SK-N-SH treated with all-trans-retinoic acid at 6 μM for 48 hours (cell line): ENCODE measurements around the gene XRCC1.

Experiments used
- ATAC-seq: fragments of 200-7000 bp; cut with Tn5 transposase; 3 replicates; pipeline ENCODE4 v1.9.1; 2020; ENCODE audit warnings: mild to moderate bottlenecking, moderate library complexity
- ARNTL ChIP-seq: fragments of 450-650 bp; formaldehyde crosslinking; IDR thresholded peaks from 2 replicates; pipeline ENCODE4 v1.5.0; 2020; ENCODE audit warnings: low read depth, mild to moderate bottlenecking, moderate library complexity, borderline replicate concordance
- BACH2 ChIP-seq: fragments of 250-450 bp; sonication (Bioruptor Pico); IDR thresholded peaks from 2 replicates; pipeline ENCODE4 v1.9.0; 2021; ENCODE audit warnings: mild to moderate bottlenecking, borderline replicate concordance
- CSDC2 ChIP-seq: fragments of 250-450 bp; sonication (Bioruptor Pico); IDR thresholded peaks from 2 replicates; pipeline ENCODE4 v1.5.0; 2020; ENCODE audit warnings: mild to moderate bottlenecking, moderate library complexity
- ESRRG ChIP-seq: fragments of 250-450 bp; sonication (Bioruptor Pico); IDR thresholded peaks from 2 replicates; pipeline ENCODE4 v1.6.1; 2021; ENCODE audit warnings: mild to moderate bottlenecking
- GLIS3 ChIP-seq: fragments of 250-450 bp; sonication (Bioruptor Pico); IDR thresholded peaks from 2 replicates; pipeline ENCODE4 v1.5.0; 2020; ENCODE audit warnings: mild to moderate bottlenecking, moderate library complexity
- ISL1 ChIP-seq: fragments of 250-450 bp; sonication (Bioruptor Pico); IDR thresholded peaks from 2 replicates; pipeline ENCODE4 v2.1.2; 2022; ENCODE audit warnings: mild to moderate bottlenecking, moderate library complexity
- OSR1 ChIP-seq: fragments of 250-450 bp; sonication (Bioruptor Pico); IDR thresholded peaks from 2 replicates; pipeline ENCODE4 v1.8.0; 2022; ENCODE audit warnings: moderate library complexity, mild to moderate bottlenecking, inconsistent platforms
- PPARA ChIP-seq: fragments of 250-450 bp; sonication (Bioruptor Pico); IDR thresholded peaks from 2 replicates; pipeline ENCODE4 v1.5.0; 2020; ENCODE audit warnings: mild to moderate bottlenecking, borderline replicate concordance
- RARB ChIP-seq: fragments of 250-450 bp; sonication (Bioruptor Pico); IDR thresholded peaks from 2 replicates; pipeline ENCODE4 v1.8.0; 2021; ENCODE audit warnings: mild to moderate bottlenecking, moderate library complexity
- TCF4 ChIP-seq: fragments of 250-450 bp; sonication (Bioruptor Pico); IDR thresholded peaks from 2 replicates; pipeline ENCODE4 v1.8.0; 2021; ENCODE audit warnings: mild to moderate bottlenecking, moderate library complexity, borderline replicate concordance
- TOX ChIP-seq: fragments of 250-450 bp; sonication (Bioruptor Pico); IDR thresholded peaks from 2 replicates; pipeline ENCODE4 v1.8.0; 2021; ENCODE audit warnings: mild to moderate bottlenecking, moderate library complexity, borderline replicate concordance
- ZC3H10 ChIP-seq: fragments of 250-450 bp; sonication (Bioruptor Pico); IDR thresholded peaks from 2 replicates; pipeline ENCODE4 v1.5.1; 2021; ENCODE audit warnings: mild to moderate bottlenecking, moderate library complexity
- ZFP3 ChIP-seq: fragments of 250-450 bp; sonication (Bioruptor Pico); IDR thresholded peaks from 2 replicates; pipeline ENCODE4 v1.5.0; 2020; ENCODE audit warnings: mild to moderate bottlenecking, moderate library complexity
- ZFP30 ChIP-seq: fragments of 450-650 bp; formaldehyde crosslinking; IDR thresholded peaks from 2 replicates; pipeline ENCODE4 v1.5.0; 2022; ENCODE audit warnings: mild to moderate bottlenecking, moderate library complexity
- ZNF565 ChIP-seq: fragments of 450-650 bp; formaldehyde crosslinking; conservative IDR thresholded peaks from 2 replicates; pipeline ENCODE4 v1.5.0; 2020; ENCODE audit warnings: low read depth, mild to moderate bottlenecking, moderate library complexity
- ZNF70 ChIP-seq: fragments of 450-650 bp; formaldehyde crosslinking; IDR thresholded peaks from 2 replicates; pipeline ENCODE4 v1.5.0; 2020; ENCODE audit warnings: mild to moderate bottlenecking, moderate library complexity
- TF ChIP-seq, protein P1 (sequence below): fragments of 250-450 bp; sonication (Bioruptor Pico); IDR thresholded peaks from 2 replicates; pipeline ENCODE4 v1.5.1; 2021; ENCODE audit warnings: mild to moderate bottlenecking, moderate library complexity
- TF ChIP-seq, protein P2 (sequence below): fragments of 250-450 bp; sonication (Bioruptor Pico); IDR thresholded peaks from 2 replicates; pipeline ENCODE4 v1.8.0; 2020; ENCODE audit warnings: mild to moderate bottlenecking, moderate library complexity, borderline replicate concordance
- TF ChIP-seq, protein P3 (sequence below): fragments of 250-450 bp; sonication (Bioruptor Pico); IDR thresholded peaks from 2 replicates; pipeline ENCODE4 v1.8.0; 2021; ENCODE audit warnings: low read depth, mild to moderate bottlenecking, moderate library complexity, borderline replicate concordance
- TF ChIP-seq, protein P4 (sequence below): fragments of 250-450 bp; sonication (Bioruptor Pico); IDR thresholded peaks from 2 replicates; pipeline ENCODE4 v1.5.1; 2020; ENCODE audit warnings: low read depth, mild to moderate bottlenecking, moderate library complexity

Gene XRCC1

DNA sequence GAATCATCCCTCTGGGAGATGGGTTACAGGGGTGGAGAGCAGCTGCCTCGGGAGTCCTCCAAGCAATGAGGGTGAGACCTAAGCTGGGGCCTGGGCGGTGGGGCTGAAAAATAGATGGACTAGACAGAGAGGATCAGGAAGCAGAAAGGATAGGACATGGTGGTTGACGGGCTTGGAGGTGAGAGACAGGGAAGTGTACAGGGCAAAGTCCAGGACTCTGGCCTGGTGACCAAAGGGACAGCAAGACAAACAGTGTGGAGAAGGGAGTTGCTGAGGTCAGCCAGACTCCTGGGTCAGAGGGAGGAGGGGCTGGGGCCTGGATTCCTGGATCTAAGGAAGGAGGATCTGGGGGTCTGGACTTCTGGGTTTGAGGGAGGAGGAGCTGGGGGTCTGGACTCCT lies 76.3 kb downstream of the XRCC1 start:
- ATAC-seq, result no peak
- TF ChIP-seq, protein P1, sequence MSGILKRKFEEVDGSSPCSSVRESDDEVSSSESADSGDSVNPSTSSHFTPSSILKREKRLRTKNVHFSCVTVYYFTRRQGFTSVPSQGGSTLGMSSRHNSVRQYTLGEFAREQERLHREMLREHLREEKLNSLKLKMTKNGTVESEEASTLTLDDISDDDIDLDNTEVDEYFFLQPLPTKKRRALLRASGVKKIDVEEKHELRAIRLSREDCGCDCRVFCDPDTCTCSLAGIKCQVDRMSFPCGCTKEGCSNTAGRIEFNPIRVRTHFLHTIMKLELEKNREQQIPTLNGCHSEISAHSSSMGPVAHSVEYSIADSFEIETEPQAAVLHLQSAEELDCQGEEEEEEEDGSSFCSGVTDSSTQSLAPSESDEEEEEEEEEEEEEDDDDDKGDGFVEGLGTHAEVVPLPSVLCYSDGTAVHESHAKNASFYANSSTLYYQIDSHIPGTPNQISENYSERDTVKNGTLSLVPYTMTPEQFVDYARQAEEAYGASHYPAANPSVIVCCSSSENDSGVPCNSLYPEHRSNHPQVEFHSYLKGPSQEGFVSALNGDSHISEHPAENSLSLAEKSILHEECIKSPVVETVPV (CRISPR knock-in tag), result no peak
- TF ChIP-seq, protein P2, sequence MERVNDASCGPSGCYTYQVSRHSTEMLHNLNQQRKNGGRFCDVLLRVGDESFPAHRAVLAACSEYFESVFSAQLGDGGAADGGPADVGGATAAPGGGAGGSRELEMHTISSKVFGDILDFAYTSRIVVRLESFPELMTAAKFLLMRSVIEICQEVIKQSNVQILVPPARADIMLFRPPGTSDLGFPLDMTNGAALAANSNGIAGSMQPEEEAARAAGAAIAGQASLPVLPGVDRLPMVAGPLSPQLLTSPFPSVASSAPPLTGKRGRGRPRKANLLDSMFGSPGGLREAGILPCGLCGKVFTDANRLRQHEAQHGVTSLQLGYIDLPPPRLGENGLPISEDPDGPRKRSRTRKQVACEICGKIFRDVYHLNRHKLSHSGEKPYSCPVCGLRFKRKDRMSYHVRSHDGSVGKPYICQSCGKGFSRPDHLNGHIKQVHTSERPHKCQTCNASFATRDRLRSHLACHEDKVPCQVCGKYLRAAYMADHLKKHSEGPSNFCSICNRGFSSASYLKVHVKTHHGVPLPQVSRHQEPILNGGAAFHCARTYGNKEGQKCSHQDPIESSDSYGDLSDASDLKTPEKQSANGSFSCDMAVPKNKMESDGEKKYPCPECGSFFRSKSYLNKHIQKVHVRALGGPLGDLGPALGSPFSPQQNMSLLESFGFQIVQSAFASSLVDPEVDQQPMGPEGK (CRISPR knock-in tag), result no peak
- TF ChIP-seq ZC3H10 (CRISPR knock-in tag), result no peak
- TF ChIP-seq TCF4 (CRISPR knock-in tag), result no peak
- TF ChIP-seq ISL1, result no peak
- no peak for TF ChIP-seq OSR1 (CRISPR knock-in tag)
- no peak for TF ChIP-seq TOX (CRISPR knock-in tag)
- TF ChIP-seq ZFP30, result no peak
- TF ChIP-seq ZFP3 (CRISPR knock-in tag), result no peak
- TF ChIP-seq BACH2 (CRISPR knock-in tag), result no peak
- TF ChIP-seq, protein P3, sequence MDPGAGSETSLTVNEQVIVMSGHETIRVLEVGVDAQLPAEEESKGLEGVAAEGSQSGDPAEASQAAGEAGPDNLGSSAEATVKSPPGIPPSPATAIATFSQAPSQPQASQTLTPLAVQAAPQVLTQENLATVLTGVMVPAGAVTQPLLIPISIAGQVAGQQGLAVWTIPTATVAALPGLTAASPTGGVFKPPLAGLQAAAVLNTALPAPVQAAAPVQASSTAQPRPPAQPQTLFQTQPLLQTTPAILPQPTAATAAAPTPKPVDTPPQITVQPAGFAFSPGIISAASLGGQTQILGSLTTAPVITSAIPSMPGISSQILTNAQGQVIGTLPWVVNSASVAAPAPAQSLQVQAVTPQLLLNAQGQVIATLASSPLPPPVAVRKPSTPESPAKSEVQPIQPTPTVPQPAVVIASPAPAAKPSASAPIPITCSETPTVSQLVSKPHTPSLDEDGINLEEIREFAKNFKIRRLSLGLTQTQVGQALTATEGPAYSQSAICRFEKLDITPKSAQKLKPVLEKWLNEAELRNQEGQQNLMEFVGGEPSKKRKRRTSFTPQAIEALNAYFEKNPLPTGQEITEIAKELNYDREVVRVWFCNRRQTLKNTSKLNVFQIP (CRISPR knock-in tag), result no peak
- TF ChIP-seq ARNTL (CRISPR knock-in tag), result no peak
- no peak for TF ChIP-seq ESRRG (CRISPR knock-in tag)

DNA sequence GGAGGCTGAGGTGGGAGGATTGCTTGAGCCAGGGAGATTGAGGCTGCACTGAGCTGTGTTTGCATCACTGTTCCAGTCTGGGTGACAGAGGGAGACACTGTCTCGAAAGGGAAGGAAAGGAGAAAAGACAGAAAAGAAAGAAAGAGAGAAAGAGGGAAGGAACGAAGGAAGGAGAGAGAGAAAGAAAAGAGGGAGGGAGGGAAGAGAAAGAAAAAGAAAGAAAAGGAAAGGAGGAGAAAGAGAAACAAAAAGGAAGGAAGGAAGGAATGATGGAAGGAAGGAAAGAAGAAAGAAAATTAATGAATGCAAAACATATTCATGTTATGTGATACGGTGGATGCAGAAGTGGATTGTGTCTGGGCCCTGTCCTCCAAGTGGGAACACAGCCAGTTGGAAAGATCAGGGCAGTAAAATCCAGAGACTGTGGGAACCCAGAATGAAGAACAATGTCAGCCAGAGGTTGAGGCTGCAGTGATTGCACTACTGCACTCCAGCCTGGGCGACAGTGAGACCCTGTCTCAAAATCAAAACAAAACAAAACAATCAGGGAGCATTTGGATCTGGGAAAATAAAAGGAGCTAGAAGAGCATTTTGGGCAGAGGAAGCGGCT lies 77.0 kb downstream of the XRCC1 start:
- no peak for TF ChIP-seq RARB (CRISPR knock-in tag)
- TF ChIP-seq, protein P2 (CRISPR knock-in tag), result no peak
- no peak for TF ChIP-seq CSDC2 (CRISPR knock-in tag)
- no peak for TF ChIP-seq TOX (CRISPR knock-in tag)
- TF ChIP-seq PPARA (CRISPR knock-in tag), result no peak
- no peak for TF ChIP-seq ZFP30
- TF ChIP-seq ZFP3 (CRISPR knock-in tag), result no peak
- TF ChIP-seq GLIS3, result no peak
- no peak for TF ChIP-seq ZC3H10 (CRISPR knock-in tag)
- TF ChIP-seq, protein P4, sequence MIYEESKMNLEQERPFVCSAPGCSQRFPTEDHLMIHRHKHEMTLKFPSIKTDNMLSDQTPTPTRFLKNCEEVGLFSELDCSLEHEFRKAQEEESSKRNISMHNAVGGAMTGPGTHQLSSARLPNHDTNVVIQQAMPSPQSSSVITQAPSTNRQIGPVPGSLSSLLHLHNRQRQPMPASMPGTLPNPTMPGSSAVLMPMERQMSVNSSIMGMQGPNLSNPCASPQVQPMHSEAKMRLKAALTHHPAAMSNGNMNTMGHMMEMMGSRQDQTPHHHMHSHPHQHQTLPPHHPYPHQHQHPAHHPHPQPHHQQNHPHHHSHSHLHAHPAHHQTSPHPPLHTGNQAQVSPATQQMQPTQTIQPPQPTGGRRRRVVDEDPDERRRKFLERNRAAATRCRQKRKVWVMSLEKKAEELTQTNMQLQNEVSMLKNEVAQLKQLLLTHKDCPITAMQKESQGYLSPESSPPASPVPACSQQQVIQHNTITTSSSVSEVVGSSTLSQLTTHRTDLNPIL (CRISPR knock-in tag), result no peak
- TF ChIP-seq, protein P1 (CRISPR knock-in tag), result no peak
- TF ChIP-seq TCF4 (CRISPR knock-in tag), result no peak
- TF ChIP-seq ARNTL (CRISPR knock-in tag), result no peak
- no peak for TF ChIP-seq ISL1
- ATAC-seq, result no peak

DNA sequence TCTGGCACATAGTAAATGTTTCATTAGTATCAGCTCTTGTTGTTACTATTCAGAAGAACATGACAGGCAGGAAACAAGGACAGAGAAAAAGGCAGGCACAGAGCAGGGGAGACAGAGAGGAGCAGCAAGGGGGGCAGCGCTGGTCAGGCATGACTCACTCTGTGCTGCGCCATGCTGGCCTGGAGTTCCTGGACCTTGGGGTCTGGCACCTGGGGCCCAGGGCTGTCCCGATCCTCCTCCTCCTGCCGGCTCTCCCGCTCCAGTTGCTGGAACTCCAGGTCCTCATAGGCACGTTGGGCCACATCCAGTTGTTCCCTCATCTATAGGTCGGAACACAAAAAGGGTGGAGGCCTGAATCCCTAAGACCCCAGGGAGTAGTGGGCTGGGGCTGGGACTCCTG lies 78.4 kb downstream of the XRCC1 start:
- no peak for ATAC-seq
- TF ChIP-seq BACH2 (CRISPR knock-in tag), result no peak
- no peak for TF ChIP-seq ZNF70 (CRISPR knock-in tag)
- no peak for TF ChIP-seq ZFP30
- TF ChIP-seq RARB (CRISPR knock-in tag), result no peak
- no peak for TF ChIP-seq GLIS3
- TF ChIP-seq, protein P1 (CRISPR knock-in tag), result no peak
- no peak for TF ChIP-seq ZNF565 (CRISPR knock-in tag)
- TF ChIP-seq ZFP3 (CRISPR knock-in tag), result no peak
- TF ChIP-seq, protein P3 (CRISPR knock-in tag), result no peak
- no peak for TF ChIP-seq ARNTL (CRISPR knock-in tag)
- TF ChIP-seq ESRRG (CRISPR knock-in tag), result no peak
- TF ChIP-seq, protein P4 (CRISPR knock-in tag), result no peak
